ENCODE measurements around the gene EXTL1.

Gene EXTL1

DNA sequence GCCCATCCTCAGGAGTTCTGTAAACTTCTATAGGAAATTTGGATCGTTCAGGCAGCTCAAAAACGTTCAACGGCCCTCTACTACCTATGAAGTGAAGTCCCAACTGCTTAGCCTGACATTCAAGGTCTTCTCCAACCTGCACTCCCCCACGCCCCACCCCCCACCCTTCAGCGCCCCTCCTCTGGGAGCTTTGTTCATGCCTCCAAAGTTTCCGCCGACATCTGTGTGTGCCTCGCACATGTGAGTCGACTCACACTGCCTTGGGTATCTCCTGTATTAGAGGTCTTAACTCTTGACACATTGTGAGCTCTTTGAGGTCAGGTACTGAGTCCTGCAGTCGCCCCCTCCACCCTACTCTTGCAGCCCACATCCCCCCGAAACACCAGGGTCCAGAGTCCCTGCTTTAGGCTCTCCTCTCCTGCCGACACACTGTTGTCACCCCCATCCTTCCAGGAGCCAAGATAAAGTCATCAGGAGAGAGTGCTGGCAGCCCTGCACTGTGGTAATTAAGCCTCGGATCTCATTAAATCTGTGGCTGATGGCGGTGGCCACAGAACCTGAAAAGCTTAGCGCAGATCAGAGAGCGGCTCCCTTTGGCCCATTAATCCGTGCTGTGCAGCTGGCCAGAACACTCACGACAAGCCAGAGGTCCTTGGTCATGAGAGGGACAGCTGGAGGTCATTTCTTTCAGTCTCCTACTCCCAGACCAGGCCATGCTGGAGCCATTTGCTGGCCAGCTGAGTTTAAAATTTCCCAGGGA lies 22.4 kb upstream of the EXTL1 start:
- Histone ChIP-seq H4K20me1 (ENCODE audit: low read depth, low read length) (no peaks in the 10 kb centered on the region), H3K79me2 (ENCODE audit: insufficient read depth, low read length) (no peaks in the 10 kb centered on the region), H3K27me3 (ENCODE audit: low read length) (no peaks in the 10 kb centered on the region), H3K27ac (ENCODE audit: low read depth, low read length) (no peak overlapping the region), H2AFZ (ENCODE audit: low read depth, low read length, severe bottlenecking) (peak overlapping the region; percentile 98), H3K9me3 (ENCODE audit: insufficient read depth, low read length) (no peaks in the 10 kb centered on the region), H3K9ac (ENCODE audit: low read length) (no peak overlapping the region), H3K36me3 (ENCODE audit: low read length) (no peaks in the 10 kb centered on the region), H3K9me2 (replicated peaks; ENCODE audit: insufficient read depth, low read length) (no peaks in the 10 kb centered on the region), H3K4me2 (ENCODE audit: low read depth, low read length, poor library complexity, severe bottlenecking) (no peak overlapping the region), H3K4me3 (ENCODE audit: insufficient read depth, low read length, poor library complexity, severe bottlenecking) (no peak overlapping the region), H3F3A (ENCODE audit: insufficient read depth) (no peaks in the 10 kb centered on the region)
- TF ChIP-seq, protein P1, sequence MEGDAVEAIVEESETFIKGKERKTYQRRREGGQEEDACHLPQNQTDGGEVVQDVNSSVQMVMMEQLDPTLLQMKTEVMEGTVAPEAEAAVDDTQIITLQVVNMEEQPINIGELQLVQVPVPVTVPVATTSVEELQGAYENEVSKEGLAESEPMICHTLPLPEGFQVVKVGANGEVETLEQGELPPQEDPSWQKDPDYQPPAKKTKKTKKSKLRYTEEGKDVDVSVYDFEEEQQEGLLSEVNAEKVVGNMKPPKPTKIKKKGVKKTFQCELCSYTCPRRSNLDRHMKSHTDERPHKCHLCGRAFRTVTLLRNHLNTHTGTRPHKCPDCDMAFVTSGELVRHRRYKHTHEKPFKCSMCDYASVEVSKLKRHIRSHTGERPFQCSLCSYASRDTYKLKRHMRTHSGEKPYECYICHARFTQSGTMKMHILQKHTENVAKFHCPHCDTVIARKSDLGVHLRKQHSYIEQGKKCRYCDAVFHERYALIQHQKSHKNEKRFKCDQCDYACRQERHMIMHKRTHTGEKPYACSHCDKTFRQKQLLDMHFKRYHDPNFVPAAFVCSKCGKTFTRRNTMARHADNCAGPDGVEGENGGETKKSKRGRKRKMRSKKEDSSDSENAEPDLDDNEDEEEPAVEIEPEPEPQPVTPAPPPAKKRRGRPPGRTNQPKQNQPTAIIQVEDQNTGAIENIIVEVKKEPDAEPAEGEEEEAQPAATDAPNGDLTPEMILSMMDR (IDR thresholded peaks at IDR 0.05; ENCODE audit: insufficient read depth, low read length, poor library complexity, severe bottlenecking) = no peak
- TF ChIP-seq EZH2phosphoT487 (conservative IDR thresholded peaks at IDR 0.05; ENCODE audit: low read length) = no peak

DNA sequence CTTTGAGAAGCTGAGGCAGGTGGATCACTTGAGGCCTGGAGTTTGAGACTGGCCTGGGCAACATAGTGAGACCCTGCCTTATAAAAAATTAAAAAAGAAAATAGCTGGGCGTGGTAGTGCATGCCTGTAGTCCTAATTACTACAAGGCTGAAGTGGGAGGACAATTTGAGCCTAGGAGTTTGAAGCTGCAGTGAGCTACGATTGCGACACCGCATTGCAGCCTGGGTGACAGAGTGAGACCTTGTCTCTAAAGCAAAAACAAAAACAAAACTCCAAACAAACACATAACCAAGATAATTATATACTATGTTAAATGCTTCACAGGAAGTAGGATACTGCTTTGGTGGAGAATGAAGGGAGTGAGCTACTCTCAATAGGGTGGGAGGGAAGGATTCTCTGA lies 18.3 kb upstream of the EXTL1 start:
- Histone ChIP-seq H3K9ac (ENCODE audit: low read length) (no peak overlapping the region), H2AFZ (ENCODE audit: low read depth, low read length, severe bottlenecking) (no peak overlapping the region), H3K9me2 (replicated peaks; ENCODE audit: insufficient read depth, low read length) (no peaks in the 10 kb centered on the region), H4K20me1 (ENCODE audit: low read depth, low read length) (no peaks in the 10 kb centered on the region), H3K79me2 (ENCODE audit: insufficient read depth, low read length) (no peaks in the 10 kb centered on the region), H3K27ac (ENCODE audit: low read depth, low read length) (no peak overlapping the region), H3K9me3 (ENCODE audit: insufficient read depth, low read length) (no peaks in the 10 kb centered on the region), H3K4me2 (ENCODE audit: low read depth, low read length, poor library complexity, severe bottlenecking) (no peak overlapping the region), H3K27me3 (ENCODE audit: low read length) (no peaks in the 10 kb centered on the region), H3K4me3 (ENCODE audit: insufficient read depth, low read length, poor library complexity, severe bottlenecking) (no peak overlapping the region), H3F3A (ENCODE audit: insufficient read depth) (no peaks in the 10 kb centered on the region), H3K36me3 (ENCODE audit: low read length) (no peaks in the 10 kb centered on the region)
- TF ChIP-seq EZH2phosphoT487 (conservative IDR thresholded peaks at IDR 0.05; ENCODE audit: low read length) = no peak
- TF ChIP-seq, protein P1 (IDR thresholded peaks at IDR 0.05; ENCODE audit: insufficient read depth, low read length, poor library complexity, severe bottlenecking) = no peak

DNA sequence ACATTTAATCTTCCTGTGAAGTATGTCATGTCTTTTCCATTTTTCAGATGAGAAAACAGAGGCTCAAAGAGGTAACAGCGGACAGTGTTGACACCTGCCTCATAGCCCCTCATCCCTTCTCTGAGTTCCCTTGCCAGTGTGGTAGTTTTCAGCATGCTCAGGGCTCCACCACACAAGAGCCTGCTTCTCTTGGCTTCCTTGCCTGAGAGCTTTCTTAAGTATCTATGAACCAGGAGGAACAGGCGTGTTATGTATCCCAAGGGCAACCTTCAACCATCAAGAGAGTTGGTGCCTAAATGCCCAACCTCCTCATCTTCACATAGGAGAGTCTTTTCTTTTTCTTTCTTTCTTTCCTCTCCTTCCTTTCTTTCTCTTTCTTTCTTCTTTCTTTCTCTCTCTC lies 17.8 kb upstream of the EXTL1 start:
- TF ChIP-seq EZH2phosphoT487 (conservative IDR thresholded peaks at IDR 0.05; ENCODE audit: low read length) = no peak
- TF ChIP-seq, protein P1 (IDR thresholded peaks at IDR 0.05; ENCODE audit: insufficient read depth, low read length, poor library complexity, severe bottlenecking) = no peak
- Histone ChIP-seq H3K9ac (ENCODE audit: low read length) (no peak overlapping the region), H3F3A (ENCODE audit: insufficient read depth) (no peaks in the 10 kb centered on the region), H3K9me3 (ENCODE audit: insufficient read depth, low read length) (no peaks in the 10 kb centered on the region), H3K4me3 (ENCODE audit: insufficient read depth, low read length, poor library complexity, severe bottlenecking) (no peak overlapping the region), H3K36me3 (ENCODE audit: low read length) (no peaks in the 10 kb centered on the region), H3K79me2 (ENCODE audit: insufficient read depth, low read length) (no peaks in the 10 kb centered on the region), H2AFZ (ENCODE audit: low read depth, low read length, severe bottlenecking) (no peak overlapping the region), H3K9me2 (replicated peaks; ENCODE audit: insufficient read depth, low read length) (no peaks in the 10 kb centered on the region), H4K20me1 (ENCODE audit: low read depth, low read length) (no peaks in the 10 kb centered on the region), H3K27ac (ENCODE audit: low read depth, low read length) (no peak overlapping the region), H3K4me2 (ENCODE audit: low read depth, low read length, poor library complexity, severe bottlenecking) (no peak overlapping the region), H3K27me3 (ENCODE audit: low read length) (no peaks in the 10 kb centered on the region)

All from SU-DHL-6 (cell line).